ENCODE measurements around the gene PRKCA. TPM values are rescaled to one million over a fixed set of nuclear protein-coding genes. Genes with fewer than 3 reads are reported as not detected.
A peak's percentile ranks its signal among the peaks of the same experiment; 100 is the strongest.

Gene PRKCA
- total and polyA plus RNA-seq, 2 experiments from 2014 or later = 6.4 to 35.4 TPM

DNA sequence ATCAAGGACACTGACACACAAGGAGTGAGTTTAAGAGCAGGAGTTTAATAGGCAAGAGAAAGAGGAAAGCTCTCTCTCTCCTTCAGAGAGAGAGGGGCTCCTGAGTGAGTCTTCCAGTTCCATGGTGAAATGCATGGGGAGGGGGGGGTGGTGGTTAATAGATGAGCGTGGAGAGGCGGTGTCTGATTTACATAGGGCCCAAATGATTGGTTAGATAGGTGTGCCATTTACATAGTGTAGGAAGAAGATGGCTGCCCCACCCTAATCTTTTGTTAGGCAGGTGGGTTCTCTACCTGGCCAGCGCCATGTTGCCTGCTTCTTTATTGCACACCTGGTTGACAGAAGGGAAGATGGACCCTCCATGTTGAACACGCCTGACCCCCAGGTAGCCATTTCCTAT is 282.5 kb downstream of the PRKCA start:
- H3K9me3 Mint-ChIP-seq = peaks cover 6% of the 10 kb centered on the region; the same call in 2 of the 3 replicates
- Histone ChIP-seq H4K20me1 (replicated peaks; ENCODE audit: insufficient read depth) (no peaks in the 10 kb centered on the region), H3K4me3 (no peak overlapping the region), H3K4me1 (ENCODE audit: insufficient read depth) (peaks cover 12% of the 10 kb centered on the region; the same call in 1 of the 2 replicates), H2AFZ (no peak overlapping the region), H3K4me2 (no peak overlapping the region), H3K27ac (ENCODE audit: low read depth) (no peak overlapping the region), H3F3A (replicated peaks; ENCODE audit: low read depth) (no peaks in the 10 kb centered on the region), H3K79me2 (replicated peaks; ENCODE audit: insufficient read depth) (no peaks in the 10 kb centered on the region), H3K9me2 (ENCODE audit: insufficient read depth) (peaks cover 12% of the 10 kb centered on the region; the same call in 1 of the 2 replicates), H3K27me3 (ENCODE audit: insufficient read depth) (no peaks in the 10 kb centered on the region), H3K36me3 (ENCODE audit: insufficient read depth) (no peaks in the 10 kb centered on the region)
- H3K27me3 Mint-ChIP-seq (ENCODE audit: insufficient read depth, low read depth, poor library complexity) = peaks cover under 1% of the 10 kb centered on the region
- ATAC-seq (0 out of 3 replicates have a peak, but pooled peaks have one; percentile 22), DNase-seq (ENCODE audit: low spot score) (no peak)
- H3K27ac Mint-ChIP-seq = no peak overlapping the region
- H3K4me3 Mint-ChIP-seq = no peak overlapping the region
- peaks cover 7% of the 10 kb centered on the region for H3K36me3 Mint-ChIP-seq (ENCODE audit: low read depth)
- peaks cover 9% of the 10 kb centered on the region for H3K4me1 Mint-ChIP-seq
- TF ChIP-seq, protein P1, sequence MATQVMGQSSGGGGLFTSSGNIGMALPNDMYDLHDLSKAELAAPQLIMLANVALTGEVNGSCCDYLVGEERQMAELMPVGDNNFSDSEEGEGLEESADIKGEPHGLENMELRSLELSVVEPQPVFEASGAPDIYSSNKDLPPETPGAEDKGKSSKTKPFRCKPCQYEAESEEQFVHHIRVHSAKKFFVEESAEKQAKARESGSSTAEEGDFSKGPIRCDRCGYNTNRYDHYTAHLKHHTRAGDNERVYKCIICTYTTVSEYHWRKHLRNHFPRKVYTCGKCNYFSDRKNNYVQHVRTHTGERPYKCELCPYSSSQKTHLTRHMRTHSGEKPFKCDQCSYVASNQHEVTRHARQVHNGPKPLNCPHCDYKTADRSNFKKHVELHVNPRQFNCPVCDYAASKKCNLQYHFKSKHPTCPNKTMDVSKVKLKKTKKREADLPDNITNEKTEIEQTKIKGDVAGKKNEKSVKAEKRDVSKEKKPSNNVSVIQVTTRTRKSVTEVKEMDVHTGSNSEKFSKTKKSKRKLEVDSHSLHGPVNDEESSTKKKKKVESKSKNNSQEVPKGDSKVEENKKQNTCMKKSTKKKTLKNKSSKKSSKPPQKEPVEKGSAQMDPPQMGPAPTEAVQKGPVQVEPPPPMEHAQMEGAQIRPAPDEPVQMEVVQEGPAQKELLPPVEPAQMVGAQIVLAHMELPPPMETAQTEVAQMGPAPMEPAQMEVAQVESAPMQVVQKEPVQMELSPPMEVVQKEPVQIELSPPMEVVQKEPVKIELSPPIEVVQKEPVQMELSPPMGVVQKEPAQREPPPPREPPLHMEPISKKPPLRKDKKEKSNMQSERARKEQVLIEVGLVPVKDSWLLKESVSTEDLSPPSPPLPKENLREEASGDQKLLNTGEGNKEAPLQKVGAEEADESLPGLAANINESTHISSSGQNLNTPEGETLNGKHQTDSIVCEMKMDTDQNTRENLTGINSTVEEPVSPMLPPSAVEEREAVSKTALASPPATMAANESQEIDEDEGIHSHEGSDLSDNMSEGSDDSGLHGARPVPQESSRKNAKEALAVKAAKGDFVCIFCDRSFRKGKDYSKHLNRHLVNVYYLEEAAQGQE (IDR thresholded peaks at IDR 0.05; ENCODE audit: unreplicated experiment) = no peak
- TF ChIP-seq CREB1 (CRISPR knock-in tag; IDR thresholded peaks at IDR 0.05; ENCODE audit: low read depth) = no peak
- no peak for TF ChIP-seq NANOG (IDR thresholded peaks at IDR 0.05; ENCODE audit: borderline replicate concordance)
- TF ChIP-seq CTCF (conservative IDR thresholded peaks at IDR 0.05; ENCODE audit: low read depth in 2 of 2) = no peak
- TF ChIP-seq ZNF114 (CRISPR knock-in tag; IDR thresholded peaks at IDR 0.05) = no peak
- no peak for TF ChIP-seq EZH2phosphoT487 (IDR thresholded peaks at IDR 0.05; ENCODE audit: unreplicated experiment)
- TF ChIP-seq ZNF331 (CRISPR knock-in tag; IDR thresholded peaks at IDR 0.05; ENCODE audit: low read depth) = no peak
- TF ChIP-seq POLR2AphosphoS5 (IDR thresholded peaks at IDR 0.05; ENCODE audit: low read depth) = no peak
- TF ChIP-seq EZH2 (IDR thresholded peaks at IDR 0.05; ENCODE audit: low read depth, unreplicated experiment) = no peak
- TF ChIP-seq JUNB (IDR thresholded peaks at IDR 0.05; ENCODE audit: unreplicated experiment) = no peak
- no peak for TF ChIP-seq STAT1 (IDR thresholded peaks at IDR 0.05; ENCODE audit: unreplicated experiment)
- TF ChIP-seq, protein P2, sequence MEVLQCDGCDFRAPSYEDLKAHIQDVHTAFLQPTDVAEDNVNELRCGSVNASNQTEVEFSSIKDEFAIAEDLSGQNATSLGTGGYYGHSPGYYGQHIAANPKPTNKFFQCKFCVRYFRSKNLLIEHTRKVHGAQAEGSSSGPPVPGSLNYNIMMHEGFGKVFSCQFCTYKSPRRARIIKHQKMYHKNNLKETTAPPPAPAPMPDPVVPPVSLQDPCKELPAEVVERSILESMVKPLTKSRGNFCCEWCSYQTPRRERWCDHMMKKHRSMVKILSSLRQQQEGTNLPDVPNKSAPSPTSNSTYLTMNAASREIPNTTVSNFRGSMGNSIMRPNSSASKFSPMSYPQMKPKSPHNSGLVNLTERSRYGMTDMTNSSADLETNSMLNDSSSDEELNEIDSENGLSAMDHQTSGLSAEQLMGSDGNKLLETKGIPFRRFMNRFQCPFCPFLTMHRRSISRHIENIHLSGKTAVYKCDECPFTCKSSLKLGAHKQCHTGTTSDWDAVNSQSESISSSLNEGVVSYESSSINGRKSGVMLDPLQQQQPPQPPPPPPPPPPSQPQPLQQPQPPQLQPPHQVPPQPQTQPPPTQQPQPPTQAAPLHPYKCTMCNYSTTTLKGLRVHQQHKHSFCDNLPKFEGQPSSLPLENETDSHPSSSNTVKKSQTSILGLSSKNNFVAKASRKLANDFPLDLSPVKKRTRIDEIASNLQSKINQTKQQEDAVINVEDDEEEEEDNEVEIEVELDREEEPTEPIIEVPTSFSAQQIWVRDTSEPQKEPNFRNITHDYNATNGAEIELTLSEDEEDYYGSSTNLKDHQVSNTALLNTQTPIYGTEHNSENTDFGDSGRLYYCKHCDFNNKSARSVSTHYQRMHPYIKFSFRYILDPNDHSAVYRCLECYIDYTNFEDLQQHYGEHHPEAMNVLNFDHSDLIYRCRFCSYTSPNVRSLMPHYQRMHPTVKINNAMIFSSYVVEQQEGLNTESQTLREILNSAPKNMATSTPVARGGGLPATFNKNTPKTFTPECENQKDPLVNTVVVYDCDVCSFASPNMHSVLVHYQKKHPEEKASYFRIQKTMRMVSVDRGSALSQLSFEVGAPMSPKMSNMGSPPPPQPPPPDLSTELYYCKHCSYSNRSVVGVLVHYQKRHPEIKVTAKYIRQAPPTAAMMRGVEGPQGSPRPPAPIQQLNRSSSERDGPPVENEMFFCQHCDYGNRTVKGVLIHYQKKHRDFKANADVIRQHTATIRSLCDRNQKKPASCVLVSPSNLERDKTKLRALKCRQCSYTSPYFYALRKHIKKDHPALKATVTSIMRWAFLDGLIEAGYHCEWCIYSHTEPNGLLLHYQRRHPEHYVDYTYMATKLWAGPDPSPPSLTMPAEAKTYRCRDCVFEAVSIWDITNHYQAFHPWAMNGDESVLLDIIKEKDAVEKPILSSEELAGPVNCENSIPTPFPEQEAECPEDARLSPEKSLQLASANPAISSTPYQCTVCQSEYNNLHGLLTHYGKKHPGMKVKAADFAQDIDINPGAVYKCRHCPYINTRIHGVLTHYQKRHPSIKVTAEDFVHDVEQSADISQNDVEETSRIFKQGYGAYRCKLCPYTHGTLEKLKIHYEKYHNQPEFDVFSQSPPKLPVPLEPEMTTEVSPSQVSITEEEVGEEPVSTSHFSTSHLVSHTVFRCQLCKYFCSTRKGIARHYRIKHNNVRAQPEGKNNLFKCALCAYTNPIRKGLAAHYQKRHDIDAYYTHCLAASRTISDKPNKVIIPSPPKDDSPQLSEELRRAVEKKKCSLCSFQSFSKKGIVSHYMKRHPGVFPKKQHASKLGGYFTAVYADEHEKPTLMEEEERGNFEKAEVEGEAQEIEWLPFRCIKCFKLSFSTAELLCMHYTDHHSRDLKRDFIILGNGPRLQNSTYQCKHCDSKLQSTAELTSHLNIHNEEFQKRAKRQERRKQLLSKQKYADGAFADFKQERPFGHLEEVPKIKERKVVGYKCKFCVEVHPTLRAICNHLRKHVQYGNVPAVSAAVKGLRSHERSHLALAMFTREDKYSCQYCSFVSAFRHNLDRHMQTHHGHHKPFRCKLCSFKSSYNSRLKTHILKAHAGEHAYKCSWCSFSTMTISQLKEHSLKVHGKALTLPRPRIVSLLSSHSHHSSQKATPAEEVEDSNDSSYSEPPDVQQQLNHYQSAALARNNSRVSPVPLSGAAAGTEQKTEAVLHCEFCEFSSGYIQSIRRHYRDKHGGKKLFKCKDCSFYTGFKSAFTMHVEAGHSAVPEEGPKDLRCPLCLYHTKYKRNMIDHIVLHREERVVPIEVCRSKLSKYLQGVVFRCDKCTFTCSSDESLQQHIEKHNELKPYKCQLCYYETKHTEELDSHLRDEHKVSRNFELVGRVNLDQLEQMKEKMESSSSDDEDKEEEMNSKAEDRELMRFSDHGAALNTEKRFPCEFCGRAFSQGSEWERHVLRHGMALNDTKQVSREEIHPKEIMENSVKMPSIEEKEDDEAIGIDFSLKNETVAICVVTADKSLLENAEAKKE (CRISPR knock-in tag; IDR thresholded peaks at IDR 0.05) = no peak
- no peak for TF ChIP-seq ETS1 (IDR thresholded peaks at IDR 0.05)
